Regular cardiac myocyte (primary cell): ENCODE measurements around the gene C16orf54. TPM values are rescaled to one million over a fixed set of nuclear protein-coding genes. Genes with fewer than 3 reads are reported as not detected.

Experiments used
- total RNA-seq: library from RNA; depleted of rRNA; stranded (reverse); fragments of >200 nt; gene quantifications from 2 replicates; pipeline ENCODE4 v1.2.3, GENCODE V29; 2014

The C16orf54 gene, protein sequence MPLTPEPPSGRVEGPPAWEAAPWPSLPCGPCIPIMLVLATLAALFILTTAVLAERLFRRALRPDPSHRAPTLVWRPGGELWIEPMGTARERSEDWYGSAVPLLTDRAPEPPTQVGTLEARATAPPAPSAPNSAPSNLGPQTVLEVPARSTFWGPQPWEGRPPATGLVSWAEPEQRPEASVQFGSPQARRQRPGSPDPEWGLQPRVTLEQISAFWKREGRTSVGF
- not detected in 2 replicates for total RNA-seq

GRCh38 chr16:29745853-29746345 lies at the start of gene C16orf54:
TSS of gene C16orf54 (minus strand) at chr16:29745990. CDS start at chr16:29744951, 1,039 bp downstream.

DNA sequence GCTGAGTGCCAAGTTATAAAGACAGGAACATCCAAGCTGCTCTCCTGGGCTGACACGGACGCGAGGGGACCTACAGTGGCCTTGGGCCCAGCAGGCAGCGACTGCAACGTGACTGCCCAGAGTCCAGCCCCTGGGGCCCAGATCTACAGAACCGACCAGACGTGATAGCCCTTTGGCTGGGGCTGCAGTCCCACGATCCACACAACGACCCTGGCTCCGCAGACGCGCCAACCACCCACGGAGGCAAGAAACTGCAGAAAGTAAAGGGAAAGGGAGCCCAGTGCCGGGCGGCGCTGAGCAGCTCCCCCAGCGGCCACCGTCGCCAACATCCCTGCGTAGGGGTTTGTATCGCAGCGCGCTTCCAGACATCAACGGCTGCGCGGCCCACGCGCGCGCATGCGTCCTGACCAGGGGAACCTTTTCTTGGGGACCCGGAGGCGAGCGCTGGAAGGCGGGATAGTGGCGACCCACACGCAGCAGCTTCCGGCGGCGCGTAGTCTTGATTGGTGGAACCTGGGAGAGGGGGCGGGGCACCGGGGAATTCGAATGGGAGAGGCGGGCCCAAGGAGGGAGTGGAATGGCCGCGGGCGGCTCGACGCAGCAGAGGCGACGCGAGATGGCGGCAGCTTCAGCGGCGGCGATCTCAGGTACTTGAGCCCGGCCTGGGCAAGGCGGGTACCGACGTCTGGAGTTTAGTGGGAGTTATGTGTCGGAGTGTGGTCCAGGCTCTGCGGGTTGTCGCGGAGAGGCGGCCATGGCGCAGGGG lies 44.6 kb upstream of the C16orf54 start, which contains the start of gene KIF22:
Gene KIF22 (plus strand): TSS at position 569 of the 766 bp plus-strand sequence. CDS start 9 bp downstream, at position 578.

GRCh38 chr16:29777576-29778350 lies 32.0 kb upstream of the C16orf54 start, which contains the start of gene ZG16:
TSS of gene ZG16 (plus strand) at chr16:29778256. CDS start at chr16:29779267, 1,011 bp downstream.

Other genes starting within 250 kb of the C16orf54 start
- gene NPIPB12, start 239.6 kb downstream of the C16orf54 start, total RNA-seq = 5.4 and 13.5 TPM in 2 replicates
- gene SPN, start 82.7 kb downstream of the C16orf54 start, total RNA-seq = not detected in 2 replicates
- gene QPRT, start 66.8 kb downstream of the C16orf54 start, total RNA-seq = 10.9 and 22.8 TPM in 2 replicates
- not detected in 2 replicates for gene ZG16, start 32.3 kb upstream of the C16orf54 start, total RNA-seq
- gene KIF22, start 44.8 kb upstream of the C16orf54 start, total RNA-seq = 15.2 and 94.1 TPM in 2 replicates
- gene MAZ, start 60.5 kb upstream of the C16orf54 start, total RNA-seq = 87.7 and 188 TPM in 2 replicates
- gene PRRT2, start 66.2 kb upstream of the C16orf54 start, total RNA-seq = 0.58 and 3.1 TPM in 2 replicates
- 12.7 and 32.4 TPM in 2 replicates for gene PAGR1, start 70.2 kb upstream of the C16orf54 start, total RNA-seq
- gene MVP, start 74.5 kb upstream of the C16orf54 start, total RNA-seq = 188 and 263 TPM in 2 replicates
- 86.8 and 102 TPM in 2 replicates for gene CDIPT, start 117.2 kb upstream of the C16orf54 start, total RNA-seq
- gene SEZ6L2, start 153.6 kb upstream of the C16orf54 start, total RNA-seq = 3.5 and 10.4 TPM in 2 replicates
- 13.0 and 15.3 TPM in 2 replicates for gene ASPHD1, start 154.5 kb upstream of the C16orf54 start, total RNA-seq
- gene KCTD13, start 180.2 kb upstream of the C16orf54 start, total RNA-seq = 5.2 and 7.0 TPM in 2 replicates
- gene TMEM219, start 216.1 kb upstream of the C16orf54 start, total RNA-seq = 72.7 and 84.9 TPM in 2 replicates
- 54.1 and 74.6 TPM in 2 replicates for gene TAOK2, start 227.9 kb upstream of the C16orf54 start, total RNA-seq
- 5.1 and 15.0 TPM in 2 replicates for gene HIRIP3, start 249.6 kb upstream of the C16orf54 start, total RNA-seq